Measurements from ENCODE around the gene ALG6. TPM values are rescaled to one million over a fixed set of nuclear protein-coding genes. Genes with fewer than 3 reads are reported as not detected.
A peak's percentile ranks its signal among the peaks of the same experiment; 100 is the strongest.

ALG6 gene
- total RNA-seq, result 5.7 TPM

- intact Hi-C loops (cut with DNase I), result loop anchor here (10.0 kb wide), 1 partner anchor 933 kb away; the partner anchor contains the start of gene USP1
- Histone ChIP-seq H3K4me1 (peaks cover 0 to 2% of the 10 kb centered on the region in 2 donors), H3K27ac (peak within 1 kb of the TSS; percentile 61 to 75), H3K36me3 (no peaks in the 10 kb centered on the region), H3K9me3 (no peaks in the 10 kb centered on the region), H3K4me3 (peak within 1 kb of the TSS; percentile 72 to 80), H3K27me3 (no peaks in the 10 kb centered on the region)
- peak; percentile 78 to 96 for DNase-seq (ENCODE audit: low spot score in 2 of 2)
- TF ChIP-seq CTCF (IDR thresholded peaks at IDR 0.05), result no peak
These were observed at the start of gene ALG6 for GRCh38 chr1:63367215-63368103. Gene ALG6 (plus strand): TSS chr1:63367627. CDS start chr1:63370978, 3,351 bp downstream.

- H3K27me3 ChIP-seq, result peaks cover 40% of the 10 kb centered on the region
- H3K4me3 ChIP-seq, result peak overlapping the region; percentile 43 to 54
- peaks cover 8 to 17% of the 10 kb centered on the region in 2 donors for H3K4me1 ChIP-seq
- H3K9me3 ChIP-seq, result no peaks in the 10 kb centered on the region
- TF ChIP-seq CTCF (IDR thresholded peaks at IDR 0.05), result no peak
- DNase-seq (ENCODE audit: low spot score in 2 of 2), result no peak
- intact Hi-C loops (cut with DNase I), result no loop called here
- H3K27ac ChIP-seq, result no peak overlapping the region
- no peaks in the 10 kb centered on the region for H3K36me3 ChIP-seq
These were observed 49.6 kb upstream of the ALG6 start for GRCh38 chr1:63317817-63318152.

GRCh38 chr1:63318201-63318979 lies 49.0 kb upstream of the ALG6 start:
- H3K27me3 ChIP-seq, result peaks cover 45% of the 10 kb centered on the region
- H3K9me3 ChIP-seq, result no peaks in the 10 kb centered on the region
- TF ChIP-seq CTCF (IDR thresholded peaks at IDR 0.05), result no peak
- DNase-seq (ENCODE audit: low spot score in 2 of 2), result no peak
- H3K27ac ChIP-seq, result no peak overlapping the region
- H3K4me1 ChIP-seq, result peaks cover 8 to 17% of the 10 kb centered on the region in 2 donors
- H3K36me3 ChIP-seq, result no peaks in the 10 kb centered on the region
- intact Hi-C loops (cut with DNase I), result no loop called here
- no peak overlapping the region for H3K4me3 ChIP-seq

- Histone ChIP-seq H3K27ac (no peak overlapping the region), H3K4me1 (peaks cover 11 to 23% of the 10 kb centered on the region in 2 donors), H3K4me3 (no peak overlapping the region), H3K36me3 (no peaks in the 10 kb centered on the region), H3K27me3 (peaks cover 53% of the 10 kb centered on the region), H3K9me3 (no peaks in the 10 kb centered on the region)
- no peak for DNase-seq (ENCODE audit: low spot score in 2 of 2)
- intact Hi-C loops (cut with DNase I), result no loop called here
- TF ChIP-seq CTCF (IDR thresholded peaks at IDR 0.05), result no peak
These were observed 48.1 kb upstream of the ALG6 start for GRCh38 chr1:63319046-63320021.

All from ascending aorta (tissue), 2 donors.